MCF 10A (cell line): Measurements from ENCODE around the gene KLHL7. TPM values are rescaled to one million over a fixed set of nuclear protein-coding genes. Genes with fewer than 3 reads are reported as not detected.

Experiments
- BruUV-seq: library from RNA; stranded (reverse); fragments of 400-500 nt; replicated peaks from 2 replicates; lab custom pipeline; 2021; lab: Mats Ljungman, UMichigan
- CTCF ChIA-PET: fragments of 300-600 bp; sonication (Branson Sonifier 250); formaldehyde crosslinking; extraction: SDS; loops from one replicate; lab custom pipeline; 2021; ENCODE audit warnings: antibody characterized with exemption, inconsistent platforms; lab: Yijun Ruan, JAX
- POLR2A ChIA-PET: fragments of 300-600, 350-650 bp; sonication (Branson Sonifier 250); formaldehyde crosslinking; extraction: SDS; loops from one replicate; lab custom pipeline; 2020; ENCODE audit warnings: antibody characterized with exemption, inconsistent platforms; lab: Yijun Ruan, JAX
- DNase-seq: peaks from one replicate; pipeline ENCODE4 v3.0.0-alpha.2; 2018; ENCODE audit not compliant: unreplicated experiment
- H3K27ac Mint-ChIP-seq: one replicate; pipeline ENCODE4 v1.8.0; 2022; ENCODE audit warnings: mild to moderate bottlenecking, low read depth, mixed read lengths; ENCODE audit not compliant: unreplicated experiment
- H3K27me3 Mint-ChIP-seq: one replicate; pipeline ENCODE4 v1.8.0; 2022; ENCODE audit warnings: mixed read lengths; ENCODE audit not compliant: insufficient read depth, unreplicated experiment
- H3K36me3 Mint-ChIP-seq: one replicate; pipeline ENCODE4 v1.8.0; 2022; ENCODE audit warnings: mild to moderate bottlenecking, moderate library complexity, mixed read lengths; ENCODE audit not compliant: insufficient read depth, unreplicated experiment
- H3K4me1 Mint-ChIP-seq: one replicate; pipeline ENCODE4 v1.8.0; 2022; ENCODE audit warnings: mixed read lengths; ENCODE audit not compliant: insufficient read depth, unreplicated experiment
- H3K4me3 Mint-ChIP-seq: one replicate; pipeline ENCODE4 v1.8.0; 2022; ENCODE audit warnings: mild to moderate bottlenecking, moderate library complexity, mixed read lengths; ENCODE audit not compliant: unreplicated experiment
- H3K9me3 Mint-ChIP-seq: one replicate; pipeline ENCODE4 v1.8.0; 2022; ENCODE audit warnings: mixed read lengths; ENCODE audit not compliant: unreplicated experiment
- CTCF ChIP-seq: fragments of 200-600 bp; IDR thresholded peaks from one replicate; pipeline ENCODE4 v1.8.0; 2022; ENCODE audit warnings: antibody characterized with exemption, mild to moderate bottlenecking; ENCODE audit not compliant: unreplicated experiment
- intact Hi-C: fragments of 100-400 bp; cut with micrococcal nuclease; formaldehyde crosslinking; loops from 2 replicates; pipeline ENCODE4 v1.14.1; 2022
- total RNA-seq: library from RNA; stranded (reverse); gene quantifications from 2 replicates; pipeline ENCODE4 v1.2.3, GENCODE V29; 2022

The KLHL7 gene
- total RNA-seq, 1 experiment from 2014 or later, result 19.1 TPM

GRCh38 chr7:23210506-23210905 is 104.9 kb downstream of the KLHL7 start:
- H3K4me3 Mint-ChIP-seq, result no peak overlapping the region
- CTCF ChIA-PET, result no interaction called here

GRCh38 chr7:23211589-23211988 is 106.0 kb downstream of the KLHL7 start:
- Mint-ChIP-seq H3K4me3 (no peak overlapping the region), H3K36me3 (no peaks in the 10 kb centered on the region), H3K4me1 (peaks cover 5% of the 10 kb centered on the region), H3K27me3 (no peaks in the 10 kb centered on the region), H3K27ac (no peak overlapping the region), H3K9me3 (no peaks in the 10 kb centered on the region)
- no peak for DNase-seq
- no TSS peak for BruUV-seq
- ChIA-PET CTCF (interaction anchor here (0.6 to 1.3 kb wide), 2 partner anchors 28 to 61 kb away, joined by 3 read pairs; no protein-coding TSS in a partner anchor), POLR2A (no interaction called here)
- no peak for TF ChIP-seq CTCF
- intact Hi-C loops, result no loop called here

More at GRCh38 chr7:23210506-23210905, 104.9 kb downstream of the KLHL7 start:
- DNase-seq, result no peak
- Mint-ChIP-seq H3K27ac (no peak overlapping the region), H3K27me3 (no peaks in the 10 kb centered on the region), H3K9me3 (no peaks in the 10 kb centered on the region), H3K4me1 (peaks cover 5% of the 10 kb centered on the region), H3K36me3 (no peaks in the 10 kb centered on the region)
- intact Hi-C loops, result no loop called here
- no TSS peak for BruUV-seq
- TF ChIP-seq CTCF, result no peak
- POLR2A ChIA-PET, result interaction anchor here (0.9 kb wide), 1 partner anchor 16 kb away, joined by 3 read pairs; no protein-coding TSS in a partner anchor

GRCh38 chr7:23212395-23212794 is 106.8 kb downstream of the KLHL7 start:
- DNase-seq, result no peak
- ChIA-PET POLR2A (interaction anchor here (1.1 kb wide), 1 partner anchor 29 kb away, joined by 4 read pairs; no protein-coding TSS in a partner anchor), CTCF (interaction anchor here (1.3 kb wide), 1 partner anchor 61 kb away, joined by 3 read pairs; no protein-coding TSS in a partner anchor)
- Mint-ChIP-seq H3K27ac (no peak overlapping the region), H3K4me1 (peaks cover 4% of the 10 kb centered on the region), H3K9me3 (no peaks in the 10 kb centered on the region), H3K36me3 (no peaks in the 10 kb centered on the region), H3K27me3 (no peaks in the 10 kb centered on the region), H3K4me3 (no peak overlapping the region)
- intact Hi-C loops, result no loop called here
- no TSS peak for BruUV-seq
- TF ChIP-seq CTCF, result no peak

GRCh38 chr7:23212841-23213240 is 107.3 kb downstream of the KLHL7 start:
- BruUV-seq, result no TSS peak
- TF ChIP-seq CTCF, result no peak
- Mint-ChIP-seq H3K4me1 (no peaks in the 10 kb centered on the region), H3K27me3 (no peaks in the 10 kb centered on the region), H3K9me3 (no peaks in the 10 kb centered on the region), H3K36me3 (no peaks in the 10 kb centered on the region), H3K4me3 (no peak overlapping the region), H3K27ac (no peak overlapping the region)
- intact Hi-C loops, result no loop called here
- ChIA-PET CTCF (interaction anchor here (1.3 kb wide), 1 partner anchor 60 kb away, joined by 3 read pairs; no protein-coding TSS in a partner anchor), POLR2A (interaction anchor here (1.1 kb wide), 1 partner anchor 30 kb away, joined by 4 read pairs; no protein-coding TSS in a partner anchor)
- no peak for DNase-seq
